Loucy (cell line): ENCODE data around the gene SEPTIN2.

Experiments
- H2AFZ ChIP-seq: fragments of 200-600 bp; sonication (generic); 2 replicates; pipeline ENCODE4 v1.6.0; 2016; ENCODE audit warnings: antibody characterized with exemption, mild to moderate bottlenecking, low read length, moderate library complexity
- H3F3A ChIP-seq: fragments of 200-600 bp; 2 replicates; pipeline ENCODE4 v1.6.0; 2016; ENCODE audit warnings: antibody characterized with exemption, low read depth, mild to moderate bottlenecking
- H3K27me3 ChIP-seq: fragments of 200-600 bp; sonication (generic); 2 replicates; pipeline ENCODE4 v1.6.1; 2014; ENCODE audit warnings: low read length, mild to moderate bottlenecking; ENCODE audit not compliant: insufficient read depth, poor library complexity, severe bottlenecking
- H3K36me3 ChIP-seq: fragments of 200-600 bp; sonication (generic); 2 replicates; pipeline ENCODE4 v1.6.1; 2016; ENCODE audit warnings: low read length; ENCODE audit not compliant: insufficient read depth
- H3K4me1 ChIP-seq: fragments of 200-600 bp; sonication (generic); 2 replicates; pipeline ENCODE4 v1.5.1; 2014; ENCODE audit warnings: low read length, mild to moderate bottlenecking; ENCODE audit not compliant: insufficient read depth, poor library complexity, severe bottlenecking
- H3K4me2 ChIP-seq: fragments of 200-600 bp; sonication (generic); 2 replicates; pipeline ENCODE4 v1.6.0; 2014; ENCODE audit warnings: antibody characterized with exemption, low read length, low read depth, mild to moderate bottlenecking; ENCODE audit not compliant: poor library complexity, severe bottlenecking
- H3K4me3 ChIP-seq: fragments of 200-600 bp; sonication (generic); 2 replicates; pipeline ENCODE4 v1.5.1; 2014; ENCODE audit warnings: low read length, mild to moderate bottlenecking, mixed read lengths; ENCODE audit not compliant: poor library complexity, severe bottlenecking
- H3K79me2 ChIP-seq: fragments of 200-600 bp; sonication (generic); 2 replicates; pipeline ENCODE4 v1.6.1; 2014; ENCODE audit warnings: low read length; ENCODE audit not compliant: insufficient read depth
- H3K9ac ChIP-seq: fragments of 200-600 bp; sonication (generic); 2 replicates; pipeline ENCODE4 v1.6.0; 2014; ENCODE audit warnings: mild to moderate bottlenecking, low read depth, low read length, moderate library complexity; ENCODE audit not compliant: poor library complexity, severe bottlenecking
- H3K9me2 ChIP-seq: fragments of 200-600 bp; sonication (generic); replicated peaks from 2 replicates; pipeline ENCODE4 v1.6.1; 2016; ENCODE audit warnings: low read depth, low read length, mixed read lengths
- H3K9me3 ChIP-seq: fragments of 200-600 bp; sonication (generic); 2 replicates; pipeline ENCODE4 v1.6.1; 2014; ENCODE audit warnings: mild to moderate bottlenecking, antibody characterized with exemption, low read length, low read depth; ENCODE audit not compliant: insufficient read depth
- H4K20me1 ChIP-seq: fragments of 200-600 bp; sonication (generic); 2 replicates; pipeline ENCODE4 v1.6.0; 2014; ENCODE audit warnings: antibody characterized with exemption, low read length, mild to moderate bottlenecking; ENCODE audit not compliant: insufficient read depth, poor library complexity, severe bottlenecking
- CTCF ChIP-seq: fragments of 200-600 bp; sonication (generic); conservative IDR thresholded peaks from 2 replicates; pipeline ENCODE4 v1.5.1; 2014; ENCODE audit warnings: mild to moderate bottlenecking, antibody characterized with exemption, low read length
- EZH2phosphoT487 ChIP-seq: fragments of 200-600 bp; IDR thresholded peaks from 2 replicates; pipeline ENCODE4 v1.6.1; 2018; ENCODE audit warnings: antibody characterized with exemption, mild to moderate bottlenecking, moderate library complexity, borderline replicate concordance

SEPTIN2 gene

DNA sequence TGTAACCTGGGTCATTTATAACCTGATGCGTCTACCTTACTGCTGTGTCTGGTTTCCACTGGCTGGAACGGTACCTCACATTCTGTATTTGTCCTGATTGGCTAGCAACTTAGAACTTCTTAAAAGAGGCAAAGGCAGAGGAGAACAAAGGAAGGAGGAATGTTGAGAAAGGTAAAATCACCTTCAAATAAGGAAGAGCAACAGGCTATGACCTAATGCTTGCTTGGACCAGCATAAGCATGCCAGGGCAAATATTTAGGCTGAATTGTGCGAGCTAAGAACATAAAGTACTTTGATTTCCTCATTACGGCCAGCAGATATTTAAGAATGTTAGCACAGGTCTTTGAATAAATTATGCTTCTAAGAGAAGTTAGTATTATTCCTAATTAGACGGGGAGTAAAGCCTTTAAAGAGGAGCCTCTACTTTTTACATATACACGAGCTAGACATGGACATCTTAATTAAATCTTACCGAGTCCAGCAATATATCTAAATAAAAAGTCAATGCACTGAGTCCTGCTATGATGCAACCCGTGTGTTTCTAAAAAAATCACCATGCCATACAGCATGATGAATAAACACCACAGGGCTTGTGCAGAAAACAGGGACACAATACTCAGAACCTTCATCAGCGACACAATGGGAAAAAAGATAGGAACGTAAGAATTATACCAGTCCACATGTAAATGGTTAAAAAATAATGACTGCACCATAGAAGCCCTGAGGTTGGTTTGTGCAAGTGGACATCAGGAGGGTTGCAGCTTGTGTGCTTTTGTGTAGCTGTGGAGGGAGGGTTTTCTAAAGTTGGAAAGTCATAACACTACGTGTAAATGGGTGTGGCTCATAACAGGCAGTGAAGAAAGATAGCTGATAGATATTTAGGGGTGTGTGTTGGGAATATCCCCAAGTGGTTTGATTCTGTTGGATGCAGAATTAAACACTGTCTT, 14.2 kb downstream of the SEPTIN2 start:
- Histone ChIP-seq H3K9ac (no peak overlapping the region), H3K36me3 (peaks cover 71% of the 10 kb centered on the region), H3K9me2 (no peaks in the 10 kb centered on the region), H3K27me3 (no peaks in the 10 kb centered on the region), H3K4me2 (no peak overlapping the region), H3K4me1 (no peaks in the 10 kb centered on the region), H2AFZ (no peak overlapping the region), H3F3A (no peaks in the 10 kb centered on the region), H3K79me2 (peaks cover 56% of the 10 kb centered on the region), H3K4me3 (no peak overlapping the region), H4K20me1 (peaks cover 20% of the 10 kb centered on the region), H3K9me3 (no peaks in the 10 kb centered on the region)
- no peak for TF ChIP-seq EZH2phosphoT487

GRCh38 chr2:241330616-241330981, 14.9 kb downstream of the SEPTIN2 start:
- Histone ChIP-seq H3K4me3 (no peak overlapping the region), H3F3A (no peaks in the 10 kb centered on the region), H3K9me2 (no peaks in the 10 kb centered on the region), H3K9ac (no peak overlapping the region), H3K4me1 (no peaks in the 10 kb centered on the region), H3K27me3 (no peaks in the 10 kb centered on the region), H3K36me3 (peaks cover 71% of the 10 kb centered on the region), H3K9me3 (no peaks in the 10 kb centered on the region), H4K20me1 (peaks cover 13% of the 10 kb centered on the region), H2AFZ (no peak overlapping the region), H3K4me2 (no peak overlapping the region), H3K79me2 (peaks cover 49% of the 10 kb centered on the region)
- TF ChIP-seq EZH2phosphoT487 (no peak), CTCF (no peak)

DNA sequence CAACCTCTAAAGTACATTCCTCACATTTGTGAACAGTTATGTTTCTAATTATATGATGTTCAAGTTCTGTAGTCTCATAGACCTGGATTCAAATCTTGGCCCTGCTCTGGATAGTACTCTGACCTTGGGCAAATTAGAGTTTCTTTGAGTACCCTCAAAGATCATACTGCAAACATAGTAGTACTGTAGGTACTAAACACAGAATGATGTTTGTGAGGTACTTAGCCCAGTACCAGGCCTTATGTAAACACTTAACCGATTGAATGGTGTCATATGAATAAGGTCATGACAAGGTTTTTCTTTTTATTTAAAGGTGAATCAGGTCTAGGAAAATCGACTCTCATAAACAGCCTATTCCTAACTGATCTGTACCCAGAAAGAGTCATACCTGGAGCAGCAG, 19.1 kb downstream of the SEPTIN2 start:
- Histone ChIP-seq H3K4me2 (no peak overlapping the region), H3F3A (no peaks in the 10 kb centered on the region)

More for the DNA sequence above, 19.1 kb downstream of the SEPTIN2 start:
- Histone ChIP-seq H3K9ac (no peak overlapping the region), H3K27me3 (no peaks in the 10 kb centered on the region), H3K4me3 (no peak overlapping the region), H4K20me1 (peaks cover 9% of the 10 kb centered on the region), H3K36me3 (peaks cover 68% of the 10 kb centered on the region), H3K9me2 (no peaks in the 10 kb centered on the region), H2AFZ (no peak overlapping the region), H3K9me3 (no peaks in the 10 kb centered on the region), H3K4me1 (no peaks in the 10 kb centered on the region), H3K79me2 (peaks cover 20% of the 10 kb centered on the region)
- TF ChIP-seq EZH2phosphoT487 = no peak
- TF ChIP-seq CTCF = no peak
